K562 (cell line): Measurements from ENCODE around the gene KIF23. TPM values are rescaled to one million over a fixed set of nuclear protein-coding genes. Genes with fewer than 3 reads are reported as not detected.

ENCODE experiments used
- ATF1 ChIP-seq, 2 experiments: fragments of 450-650 bp in 1 of 2; IDR thresholded peaks; 2 replicates each; pipeline ENCODE4 v1.6.1; 2016; ENCODE audit warnings: missing compliant biosample characterization in 1 of 2, missing genetic modification characterization in 1 of 2
- FOXA1 ChIP-seq: fragments of 450-650 bp; IDR thresholded peaks from 2 replicates; pipeline ENCODE4 v1.6.1; 2016; ENCODE audit warnings: mild to moderate bottlenecking, borderline replicate concordance
- MCM7 ChIP-seq, 2 experiments: fragments of 450-650 bp; IDR thresholded peaks; 2 replicates each; pipeline ENCODE4 v1.6.1; 2016 to 2018
- PPARD ChIP-seq: fragments of 250-450 bp; sonication (Bioruptor Pico); IDR thresholded peaks from 2 replicates; pipeline ENCODE4 v1.8.0; 2022; ENCODE audit warnings: inconsistent platforms, mild to moderate bottlenecking, moderate library complexity
- RB1 ChIP-seq: fragments of 450-650 bp; IDR thresholded peaks from 2 replicates; pipeline ENCODE4 v1.6.1; 2017; ENCODE audit warnings: low read depth, mild to moderate bottlenecking
- SNRNP70 ChIP-seq: fragments of 200-400 bp; formaldehyde crosslinking; optimal IDR thresholded peaks from 2 replicates; pipeline ENCODE3; 2017; ENCODE audit warnings: low read depth, low read length
- SRSF3 ChIP-seq: fragments of 200-400 bp; formaldehyde crosslinking; IDR thresholded peaks from 2 replicates; pipeline ENCODE4 v1.6.1; 2016; ENCODE audit warnings: mild to moderate bottlenecking, low read length, moderate library complexity; ENCODE audit not compliant: insufficient read depth
- ZNF224 ChIP-seq: sonication (generic); formaldehyde crosslinking; IDR thresholded peaks from 2 replicates; pipeline ENCODE4 v1.8.0; 2022; ENCODE audit warnings: mild to moderate bottlenecking, missing genetic modification reagents
- ZNF384 ChIP-seq: IDR thresholded peaks from 2 replicates; pipeline ENCODE4 v1.6.1; 2012; ENCODE audit warnings: low read depth, low read length, improper control_type of control experiment
- ZNF586 ChIP-seq: fragments of 450-650 bp; formaldehyde crosslinking; conservative IDR thresholded peaks from 2 replicates; pipeline ENCODE4 v1.4.0; 2020; ENCODE audit warnings: mild to moderate bottlenecking, moderate library complexity
- polyA plus RNA-seq, 8 experiments: library from polyadenylated mRNA; depleted of rRNA in 4 of 8; stranded (reverse) in 5 of 8; unstranded in 3 of 8; fragments of >200 nt; fragmentation: Nextera tagmentation in 2 of 8; fragmentation: Illumina TruSeq in 1 of 8; extraction: Ambion mirVana in 2 of 8; extraction: Trizol in 1 of 8; gene quantifications; 2 replicates each; pipeline versions ENCODE4 v1.2.1 to v1.2.3, GENCODE V29; 2011 to 2014; ENCODE audit warnings: inconsistent platforms in 1 of 8, missing spikeins in 1 of 8
- total RNA-seq, 7 experiments: library from RNA; depleted of rRNA in 6 of 7; stranded (reverse); fragments of >200 nt in 6 of 7; fragmentation: Illumina TruSeq in 2 of 7; extraction: Trizol in 2 of 7; gene quantifications; 2 replicates each; pipeline versions ENCODE4 v1.2.1 to v1.2.3, GENCODE V29; 2011 to 2021; ENCODE audit warnings: low replicate concordance in 1 of 7
- TF ChIP-seq, protein P1 (sequence below), 2 experiments: fragments of 200-800 bp in 1 of 2; sonication (Bioruptor generic) in 1 of 2; sonication (generic) in 1 of 2; formaldehyde crosslinking in 1 of 2; IDR thresholded peaks in 1 of 2; conservative IDR thresholded peaks in 1 of 2; 2 replicates each; pipeline versions ENCODE4 v1.5.0 to v1.6.1; 2016 to 2020; ENCODE audit warnings: missing compliant biosample characterization in 1 of 2, missing genetic modification characterization in 1 of 2, missing genetic modification reagents in 1 of 2
- TF ChIP-seq, protein P2 (sequence below), 2 experiments: IDR thresholded peaks; 2 replicates each; pipeline ENCODE4 v1.6.1; 2011; ENCODE audit warnings: borderline replicate concordance in 1 of 2, control low read depth in 1 of 2, low read depth in 1 of 2, low read length in 1 of 2, mild to moderate bottlenecking in 1 of 2, mixed read lengths in 1 of 2, moderate library complexity in 1 of 2; ENCODE audit not compliant: insufficient read depth in 1 of 2, insufficient read length in 1 of 2, poor library complexity in 1 of 2, severe bottlenecking in 1 of 2; ENCODE audit errors: extremely low read depth in 1 of 2
- TF ChIP-seq, protein P3 (sequence below): fragments of 450-650 bp; IDR thresholded peaks from one replicate; pipeline ENCODE4 v1.6.1; 2018; ENCODE audit warnings: mild to moderate bottlenecking, moderate library complexity; ENCODE audit not compliant: partially characterized antibody
- TF ChIP-seq, protein P4 (sequence below): sonication (generic); formaldehyde crosslinking; IDR thresholded peaks from 2 replicates; pipeline ENCODE4 v1.8.0; 2022; ENCODE audit warnings: mild to moderate bottlenecking, low read depth, missing genetic modification reagents
- TF ChIP-seq, protein P5 (sequence below): fragments of 150-350 bp; conservative IDR thresholded peaks from 2 replicates; pipeline ENCODE4 v1.6.1; 2014; ENCODE audit warnings: low read length
- TF ChIP-seq, protein P6 (sequence below): fragments of 250-450 bp; sonication (Bioruptor Pico); IDR thresholded peaks from 2 replicates; pipeline ENCODE4 v1.5.0; 2021

KIF23 gene
- total and polyA plus RNA-seq, 9 of the 15 experiments (the other 6 are each of a cell fraction or from before 2014, with no cell fraction given), result 29.4 to 58.2 (median 41.9) TPM

DNA sequence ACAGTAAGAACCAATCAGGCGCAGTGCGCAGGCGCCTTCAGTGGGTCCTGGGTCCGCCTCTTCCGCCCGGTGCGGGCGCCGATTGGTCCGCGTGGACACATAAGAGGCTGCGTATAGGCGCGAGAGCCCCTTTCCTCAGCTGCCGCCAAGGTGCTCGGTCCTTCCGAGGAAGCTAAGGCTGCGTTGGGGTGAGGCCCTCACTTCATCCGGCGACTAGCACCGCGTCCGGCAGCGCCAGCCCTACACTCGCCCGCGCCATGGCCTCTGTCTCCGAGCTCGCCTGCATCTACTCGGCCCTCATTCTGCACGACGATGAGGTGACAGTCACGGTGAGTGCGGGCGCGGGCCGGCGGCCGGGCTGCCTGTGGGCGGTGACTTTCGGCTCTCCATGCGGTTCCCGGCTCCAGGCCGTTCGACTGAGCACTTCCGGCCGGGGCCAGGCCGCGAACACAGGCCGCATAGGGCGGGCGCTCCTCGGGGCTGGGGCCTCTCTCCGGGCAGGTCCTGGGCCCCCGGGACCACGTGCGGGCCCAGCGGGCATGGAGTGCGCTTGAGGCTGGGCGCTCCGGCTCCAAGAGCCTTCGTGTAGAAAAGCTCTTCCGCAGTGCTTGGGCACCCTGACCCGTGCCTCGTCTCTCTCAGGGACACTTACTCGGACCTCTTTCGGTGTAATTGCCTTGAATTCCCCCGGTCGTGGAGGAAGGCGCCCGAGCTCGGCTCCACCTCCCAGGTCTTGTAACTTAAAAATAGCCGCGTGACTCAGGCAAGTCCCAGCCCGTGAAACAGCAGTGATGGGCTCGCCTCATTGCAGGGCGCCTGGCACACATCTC, 38.8 kb downstream of the KIF23 start, which contains the start of gene RPLP1 (continued):
- TF ChIP-seq, protein P1, sequence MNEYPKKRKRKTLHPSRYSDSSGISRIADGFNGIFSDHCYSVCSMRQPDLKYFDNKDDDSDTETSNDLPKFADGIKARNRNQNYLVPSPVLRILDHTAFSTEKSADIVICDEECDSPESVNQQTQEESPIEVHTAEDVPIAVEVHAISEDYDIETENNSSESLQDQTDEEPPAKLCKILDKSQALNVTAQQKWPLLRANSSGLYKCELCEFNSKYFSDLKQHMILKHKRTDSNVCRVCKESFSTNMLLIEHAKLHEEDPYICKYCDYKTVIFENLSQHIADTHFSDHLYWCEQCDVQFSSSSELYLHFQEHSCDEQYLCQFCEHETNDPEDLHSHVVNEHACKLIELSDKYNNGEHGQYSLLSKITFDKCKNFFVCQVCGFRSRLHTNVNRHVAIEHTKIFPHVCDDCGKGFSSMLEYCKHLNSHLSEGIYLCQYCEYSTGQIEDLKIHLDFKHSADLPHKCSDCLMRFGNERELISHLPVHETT (CRISPR knock-in tag; conservative IDR thresholded peaks at IDR 0.05 in 1 of 2, IDR thresholded peaks at IDR 0.05 in 1 of 2), result 0 out of 4 replicates have a peak, but pooled peaks of 1 of the 2 experiments have one; percentile 23
- TF ChIP-seq, protein P2, sequence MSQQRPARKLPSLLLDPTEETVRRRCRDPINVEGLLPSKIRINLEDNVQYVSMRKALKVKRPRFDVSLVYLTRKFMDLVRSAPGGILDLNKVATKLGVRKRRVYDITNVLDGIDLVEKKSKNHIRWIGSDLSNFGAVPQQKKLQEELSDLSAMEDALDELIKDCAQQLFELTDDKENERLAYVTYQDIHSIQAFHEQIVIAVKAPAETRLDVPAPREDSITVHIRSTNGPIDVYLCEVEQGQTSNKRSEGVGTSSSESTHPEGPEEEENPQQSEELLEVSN (IDR thresholded peaks at IDR 0.05; ENCODE audit: borderline replicate concordance in 1 of 2, extremely low read depth in 1 of 2, insufficient read depth in 1 of 2, insufficient read length in 1 of 2, low read depth in 1 of 2, low read length in 1 of 2, poor library complexity in 1 of 2, severe bottlenecking in 1 of 2), result peak; percentile 22 to 33
- TF ChIP-seq SRSF3 (no peak), PPARD (CRISPR knock-in tag) (no peak), ZNF224 (CRISPR knock-in tag) (no peak), ZNF384 (no peak), SNRNP70 (no peak), RB1 (peak; percentile 69), FOXA1 (no peak), MCM7 (IDR thresholded peaks at IDR 0.05) (no peak), ATF1 (CRISPR knock-in tag; IDR thresholded peaks at IDR 0.05) (0 out of 2 replicates have a peak, but pooled peaks have one; percentile 6), ATF1 (tag; IDR thresholded peaks at IDR 0.05) (peak; percentile 63; the same call in 1 of the 2 replicates), ZNF586 (CRISPR knock-in tag) (no peak)
- TF ChIP-seq, protein P3, sequence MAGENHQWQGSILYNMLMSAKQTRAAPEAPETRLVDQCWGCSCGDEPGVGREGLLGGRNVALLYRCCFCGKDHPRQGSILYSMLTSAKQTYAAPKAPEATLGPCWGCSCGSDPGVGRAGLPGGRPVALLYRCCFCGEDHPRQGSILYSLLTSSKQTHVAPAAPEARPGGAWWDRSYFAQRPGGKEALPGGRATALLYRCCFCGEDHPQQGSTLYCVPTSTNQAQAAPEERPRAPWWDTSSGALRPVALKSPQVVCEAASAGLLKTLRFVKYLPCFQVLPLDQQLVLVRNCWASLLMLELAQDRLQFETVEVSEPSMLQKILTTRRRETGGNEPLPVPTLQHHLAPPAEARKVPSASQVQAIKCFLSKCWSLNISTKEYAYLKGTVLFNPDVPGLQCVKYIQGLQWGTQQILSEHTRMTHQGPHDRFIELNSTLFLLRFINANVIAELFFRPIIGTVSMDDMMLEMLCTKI, result no peak
- TF ChIP-seq, protein P4, sequence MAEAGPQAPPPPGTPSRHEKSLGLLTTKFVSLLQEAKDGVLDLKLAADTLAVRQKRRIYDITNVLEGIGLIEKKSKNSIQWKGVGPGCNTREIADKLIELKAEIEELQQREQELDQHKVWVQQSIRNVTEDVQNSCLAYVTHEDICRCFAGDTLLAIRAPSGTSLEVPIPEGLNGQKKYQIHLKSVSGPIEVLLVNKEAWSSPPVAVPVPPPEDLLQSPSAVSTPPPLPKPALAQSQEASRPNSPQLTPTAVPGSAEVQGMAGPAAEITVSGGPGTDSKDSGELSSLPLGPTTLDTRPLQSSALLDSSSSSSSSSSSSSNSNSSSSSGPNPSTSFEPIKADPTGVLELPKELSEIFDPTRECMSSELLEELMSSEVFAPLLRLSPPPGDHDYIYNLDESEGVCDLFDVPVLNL, result no peak
- TF ChIP-seq, protein P5, sequence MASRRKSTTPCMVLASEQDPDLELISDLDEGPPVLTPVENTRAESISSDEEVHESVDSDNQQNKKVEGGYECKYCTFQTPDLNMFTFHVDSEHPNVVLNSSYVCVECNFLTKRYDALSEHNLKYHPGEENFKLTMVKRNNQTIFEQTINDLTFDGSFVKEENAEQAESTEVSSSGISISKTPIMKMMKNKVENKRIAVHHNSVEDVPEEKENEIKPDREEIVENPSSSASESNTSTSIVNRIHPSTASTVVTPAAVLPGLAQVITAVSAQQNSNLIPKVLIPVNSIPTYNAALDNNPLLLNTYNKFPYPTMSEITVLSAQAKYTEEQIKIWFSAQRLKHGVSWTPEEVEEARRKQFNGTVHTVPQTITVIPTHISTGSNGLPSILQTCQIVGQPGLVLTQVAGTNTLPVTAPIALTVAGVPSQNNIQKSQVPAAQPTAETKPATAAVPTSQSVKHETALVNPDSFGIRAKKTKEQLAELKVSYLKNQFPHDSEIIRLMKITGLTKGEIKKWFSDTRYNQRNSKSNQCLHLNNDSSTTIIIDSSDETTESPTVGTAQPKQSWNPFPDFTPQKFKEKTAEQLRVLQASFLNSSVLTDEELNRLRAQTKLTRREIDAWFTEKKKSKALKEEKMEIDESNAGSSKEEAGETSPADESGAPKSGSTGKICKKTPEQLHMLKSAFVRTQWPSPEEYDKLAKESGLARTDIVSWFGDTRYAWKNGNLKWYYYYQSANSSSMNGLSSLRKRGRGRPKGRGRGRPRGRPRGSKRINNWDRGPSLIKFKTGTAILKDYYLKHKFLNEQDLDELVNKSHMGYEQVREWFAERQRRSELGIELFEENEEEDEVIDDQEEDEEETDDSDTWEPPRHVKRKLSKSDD, result no peak
- TF ChIP-seq, protein P6, sequence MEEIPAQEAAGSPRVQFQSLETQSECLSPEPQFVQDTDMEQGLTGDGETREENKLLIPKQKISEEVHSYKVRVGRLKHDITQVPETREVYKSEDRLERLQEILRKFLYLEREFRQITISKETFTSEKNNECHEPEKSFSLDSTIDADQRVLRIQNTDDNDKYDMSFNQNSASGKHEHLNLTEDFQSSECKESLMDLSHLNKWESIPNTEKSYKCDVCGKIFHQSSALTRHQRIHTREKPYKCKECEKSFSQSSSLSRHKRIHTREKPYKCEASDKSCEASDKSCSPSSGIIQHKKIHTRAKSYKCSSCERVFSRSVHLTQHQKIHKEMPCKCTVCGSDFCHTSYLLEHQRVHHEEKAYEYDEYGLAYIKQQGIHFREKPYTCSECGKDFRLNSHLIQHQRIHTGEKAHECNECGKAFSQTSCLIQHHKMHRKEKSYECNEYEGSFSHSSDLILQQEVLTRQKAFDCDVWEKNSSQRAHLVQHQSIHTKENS (CRISPR knock-in tag), result no peak
